NCI-H2171 (cell line): ENCODE data around the gene DQX1.
"Not testable (repeated sequence)": the region's sequence is repeated elsewhere in the genome, so short reads cannot be mapped to it uniquely, and the experiment has no call there.

Experiments used
- DNase-seq: peaks from one replicate; lab custom pipeline; 2025; lab: John Stamatoyannopoulos, UW

The DQX1 gene

GRCh38 chr2:74525717-74526648 is at the start of gene DQX1:
Gene DQX1 (minus strand): TSS chr2:74526231. CDS start chr2:74525729, 502 bp downstream.
- no peak for DNase-seq

GRCh38 chr2:74575320-74575719 is 49.3 kb upstream of the DQX1 start:
- no peak for DNase-seq

DNA sequence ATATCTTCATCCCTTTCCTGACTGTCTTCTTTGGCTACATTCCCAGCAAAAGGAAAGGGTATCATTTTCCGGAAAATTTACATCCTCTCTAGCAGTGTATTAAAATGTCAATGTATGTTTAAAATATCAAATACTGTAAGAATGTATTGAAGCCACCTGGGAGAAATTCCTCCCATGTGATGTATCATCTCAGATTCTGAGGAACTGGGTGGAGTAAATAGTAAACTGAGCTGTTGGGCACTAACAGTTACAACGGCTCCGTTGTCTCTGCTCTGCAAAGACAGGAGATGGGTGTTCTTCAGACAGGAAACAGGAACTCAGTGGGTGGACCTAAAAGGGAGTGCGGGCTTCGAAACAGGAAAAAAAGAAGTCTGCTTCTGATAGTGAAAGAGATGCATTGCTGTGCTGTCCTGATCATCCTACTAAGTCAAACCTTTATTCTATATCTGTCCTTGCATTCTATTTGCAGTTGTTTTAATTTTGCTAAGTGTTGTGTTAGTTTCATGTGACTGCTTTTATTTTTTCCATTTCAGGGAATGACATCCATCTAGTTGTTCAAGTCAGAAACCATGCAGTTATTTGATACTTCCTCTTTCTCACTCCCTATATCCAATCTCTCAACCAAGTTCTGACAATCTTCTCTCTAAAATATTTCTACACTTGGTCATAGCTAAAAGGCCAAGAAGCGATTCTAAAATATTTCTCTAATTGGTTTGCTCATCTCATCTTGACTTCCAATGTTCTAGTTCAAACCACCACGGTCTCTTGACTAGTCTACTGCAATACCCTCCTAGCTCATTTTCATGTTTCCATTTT is 47.9 kb upstream of the DQX1 start:
- no peak for DNase-seq

- DNase-seq, result no peak
Observed at GRCh38 chr2:74572178-74572925, 46.3 kb upstream of the DQX1 start.

DNA sequence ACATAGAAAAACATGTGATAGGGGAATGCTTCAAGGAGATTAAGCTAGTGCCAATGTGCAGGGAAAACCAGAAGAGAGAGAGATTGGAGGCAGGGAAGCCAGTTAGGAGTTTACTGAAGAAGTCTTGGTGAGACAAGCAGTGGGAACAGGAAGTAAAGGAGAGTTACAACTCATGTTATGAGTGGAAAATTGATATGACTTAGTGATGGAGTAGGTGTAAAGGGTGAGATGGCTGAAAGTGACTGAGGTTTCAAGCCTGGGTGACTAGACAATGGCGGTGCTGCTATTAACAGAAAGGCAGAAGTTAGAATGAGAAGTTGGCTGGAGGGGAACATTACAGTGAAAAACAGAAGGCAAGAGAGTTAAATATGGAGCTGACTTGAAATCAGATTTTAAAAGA is 45.0 kb upstream of the DQX1 start:
- DNase-seq, result no peak

DNA sequence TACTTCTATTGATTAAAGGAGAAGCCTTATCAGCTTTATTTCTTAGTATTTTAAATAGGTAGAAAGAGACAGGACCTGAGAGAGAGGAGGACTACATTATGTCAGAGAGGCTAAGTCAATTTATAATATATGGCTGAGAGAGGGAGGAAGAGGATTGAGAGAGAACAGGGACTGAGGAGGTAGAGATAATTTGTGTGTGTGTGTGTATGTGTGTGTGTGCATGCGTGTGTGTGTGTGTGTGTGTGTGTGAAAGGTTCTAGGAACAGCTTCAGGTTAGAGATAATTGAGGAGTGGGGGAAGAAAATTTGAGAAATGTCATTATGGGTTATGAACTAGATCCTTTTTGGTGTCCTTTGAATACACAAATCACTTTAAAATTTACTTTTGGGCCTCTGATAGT is 43.7 kb upstream of the DQX1 start:
- no peak for DNase-seq

DNA sequence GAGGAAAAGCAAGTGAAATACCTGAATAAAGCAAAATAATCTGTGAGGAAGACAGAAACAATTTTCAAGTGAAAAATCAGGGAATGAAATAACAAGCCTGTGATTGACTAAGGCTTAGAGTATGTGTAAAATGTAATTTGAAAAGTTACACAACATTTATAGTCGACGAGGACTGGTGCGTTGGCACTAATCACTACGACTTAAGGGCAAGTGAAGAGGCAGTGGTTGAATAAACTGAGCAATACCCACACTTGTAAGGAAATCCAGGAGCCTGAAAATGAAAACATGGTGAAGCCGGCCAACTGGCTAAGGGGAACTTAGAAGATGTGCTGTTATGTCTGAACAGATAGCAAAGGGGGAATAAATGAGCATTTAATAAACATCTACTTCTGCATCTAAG is 41.9 kb upstream of the DQX1 start:
- DNase-seq, result no peak

DNA sequence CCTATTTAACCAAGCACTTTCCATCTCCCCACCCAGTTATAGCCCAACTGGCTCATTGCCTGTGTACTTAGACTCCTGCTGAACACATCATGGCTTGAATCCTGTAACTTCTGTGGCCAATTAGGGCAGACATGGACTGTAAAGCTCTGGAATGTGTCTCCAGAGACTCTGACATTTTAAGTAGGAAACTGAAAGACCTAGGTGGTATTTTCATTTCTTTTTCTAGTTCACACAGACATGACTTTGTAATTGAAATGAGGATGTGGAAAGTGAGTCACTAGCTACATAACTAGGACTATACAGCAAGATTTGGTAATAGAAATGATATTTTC is 40.7 kb upstream of the DQX1 start:
- DNase-seq, result no peak

DNA sequence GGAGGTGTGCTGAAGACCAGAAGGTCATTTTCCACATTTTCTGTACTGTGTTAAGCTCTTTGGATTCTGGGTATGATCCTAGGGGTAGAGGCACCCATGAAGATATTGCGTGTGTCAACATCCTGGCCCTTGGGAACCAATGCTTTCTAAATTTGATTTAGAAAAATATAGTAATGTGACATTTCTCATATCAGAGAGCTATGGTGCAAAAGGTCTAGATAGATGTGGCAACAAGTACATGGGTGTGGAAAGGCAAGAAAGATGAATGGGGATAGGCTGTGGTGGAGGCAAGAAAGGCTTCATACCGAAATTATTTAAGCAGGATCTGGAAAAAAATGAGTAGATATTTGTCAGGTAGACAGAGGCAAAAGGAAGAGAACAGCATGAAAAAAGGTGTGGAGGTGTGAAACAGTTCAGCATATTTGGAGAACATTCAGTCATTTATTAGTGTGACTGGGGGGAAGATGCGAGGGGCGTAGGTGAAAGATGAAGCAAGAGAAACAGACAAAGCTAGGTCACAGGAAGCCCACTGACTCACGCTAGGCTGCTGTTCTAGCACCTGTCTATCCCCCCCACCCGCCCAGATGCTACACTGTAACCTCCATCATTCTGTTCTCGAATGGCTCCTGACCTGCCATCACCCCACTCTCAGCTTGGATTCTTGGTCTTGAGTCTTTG is 40.2 kb upstream of the DQX1 start:
- no peak for DNase-seq

DNA sequence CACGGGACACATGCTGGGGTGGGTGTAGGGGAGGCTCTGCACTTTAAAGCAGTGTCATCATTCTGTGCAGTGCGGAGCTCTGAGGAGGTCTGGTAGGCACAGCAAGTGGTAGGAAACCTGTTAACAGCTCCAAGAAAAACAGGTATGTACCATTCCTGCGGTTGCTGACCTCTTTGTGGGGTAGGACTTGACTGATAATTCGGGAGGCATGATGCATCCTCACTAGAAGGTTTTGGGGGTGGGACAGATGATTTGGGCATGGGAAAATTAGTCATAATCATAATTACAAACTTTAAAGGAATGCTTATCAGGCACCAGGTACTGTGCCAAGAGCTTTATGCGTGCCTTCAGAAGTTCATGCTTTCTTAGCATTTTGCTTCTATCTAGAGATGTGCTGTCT is 38.2 kb upstream of the DQX1 start:
- no peak for DNase-seq

- DNase-seq, result no peak
Observed at GRCh38 chr2:74562126-74562775, 36.2 kb upstream of the DQX1 start.

- DNase-seq, result not testable (repeated sequence)
Observed at GRCh38 chr2:74561022-74561421, 35.0 kb upstream of the DQX1 start.

DNA sequence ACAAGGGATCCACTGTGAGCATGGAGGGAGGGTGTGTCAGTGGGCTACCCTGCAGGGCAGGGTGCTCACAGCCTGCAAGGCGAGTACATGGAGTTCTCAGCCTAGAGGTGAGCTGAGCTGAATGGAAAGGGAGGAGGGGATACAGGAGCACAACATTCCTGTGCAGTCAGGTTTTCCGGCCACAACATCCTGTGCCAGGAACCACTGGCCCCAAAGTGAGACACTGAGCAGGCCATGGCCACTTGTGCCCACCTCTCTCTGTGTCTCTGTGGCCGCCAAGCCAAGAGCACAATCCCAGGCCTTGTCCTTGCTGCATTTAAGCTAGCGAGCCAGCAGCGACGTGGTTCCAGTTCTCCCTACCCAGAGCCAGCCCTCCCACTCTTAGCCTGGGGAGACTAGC is 34.6 kb upstream of the DQX1 start:
- no peak for DNase-seq

GRCh38 chr2:74559912-74560311 is 33.9 kb upstream of the DQX1 start:
- no peak for DNase-seq

GRCh38 chr2:74558284-74559230 is 32.5 kb upstream of the DQX1 start:
- no peak for DNase-seq

GRCh38 chr2:74556831-74557370 is 30.9 kb upstream of the DQX1 start:
- DNase-seq, result no peak

DNA sequence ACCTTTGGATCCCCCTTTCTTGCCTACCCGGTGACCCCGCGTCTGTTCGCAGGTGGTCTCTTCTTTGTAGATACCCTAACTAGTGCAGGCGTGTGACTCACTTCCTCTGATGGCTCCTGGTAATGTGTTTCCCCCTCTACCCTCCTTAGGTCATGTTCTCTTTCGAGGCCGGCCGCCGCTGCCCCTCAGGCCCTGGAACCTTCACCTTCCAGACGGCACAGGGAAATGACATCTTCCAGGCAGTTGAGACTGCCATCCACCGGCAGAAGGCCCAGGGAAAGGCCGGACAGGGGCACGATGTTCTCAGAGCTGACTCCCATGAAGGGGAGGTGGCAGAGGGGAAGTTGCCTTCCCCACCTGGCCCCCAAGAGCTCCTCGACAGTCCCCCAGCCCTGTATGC is 30.1 kb upstream of the DQX1 start:
- DNase-seq, result no peak

GRCh38 chr2:74555610-74556103 is 29.6 kb upstream of the DQX1 start:
- no peak for DNase-seq

DNA sequence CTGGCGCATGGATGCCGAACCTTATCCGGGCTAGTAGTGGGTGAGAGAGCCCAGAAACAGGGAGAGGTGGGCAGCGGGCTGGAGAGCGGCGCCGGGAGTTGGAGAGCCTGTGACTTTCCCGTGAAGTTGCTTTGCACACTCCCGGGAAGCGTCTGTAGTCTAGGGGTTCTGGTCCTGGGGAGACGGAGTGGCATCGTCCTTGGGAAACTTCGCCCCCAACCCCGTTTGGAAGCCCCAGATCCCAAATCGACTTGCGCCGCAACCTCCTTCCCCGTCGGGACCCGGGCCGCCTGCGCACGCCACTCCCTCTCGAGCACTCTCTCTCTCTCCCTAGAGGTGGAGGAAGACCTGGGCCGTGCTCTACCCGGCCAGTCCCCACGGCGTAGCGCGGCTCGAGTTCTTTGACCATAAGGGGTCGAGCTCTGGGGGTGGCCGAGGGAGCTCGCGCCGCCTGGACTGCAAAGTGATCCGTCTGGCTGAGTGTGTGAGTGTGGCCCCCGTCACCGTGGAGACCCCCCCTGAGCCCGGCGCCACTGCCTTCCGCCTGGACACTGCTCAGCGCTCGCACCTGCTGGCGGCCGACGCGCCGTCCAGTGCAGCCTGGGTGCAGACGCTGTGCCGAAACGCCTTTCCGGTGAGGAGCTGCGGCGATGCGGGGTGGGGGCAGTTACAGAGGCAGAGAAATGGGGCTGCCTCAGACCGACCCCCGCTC is 28.9 kb upstream of the DQX1 start:
- DNase-seq, result no peak
